GM21528 (cell line): ENCODE data around the gene CUZD1.

ENCODE experiments used
- ATAC-seq: cut with Tn5 transposase; IDR thresholded peaks from one replicate; pipeline ENCODE4 v1.9.1; 2021; ENCODE audit warnings: mild to moderate bottlenecking, moderate library complexity; ENCODE audit not compliant: unreplicated experiment, low FRiP score

The CUZD1 gene

GRCh38 chr10:122855745-122856144, 10.1 kb upstream of the CUZD1 start:
- ATAC-seq: no peak

DNA sequence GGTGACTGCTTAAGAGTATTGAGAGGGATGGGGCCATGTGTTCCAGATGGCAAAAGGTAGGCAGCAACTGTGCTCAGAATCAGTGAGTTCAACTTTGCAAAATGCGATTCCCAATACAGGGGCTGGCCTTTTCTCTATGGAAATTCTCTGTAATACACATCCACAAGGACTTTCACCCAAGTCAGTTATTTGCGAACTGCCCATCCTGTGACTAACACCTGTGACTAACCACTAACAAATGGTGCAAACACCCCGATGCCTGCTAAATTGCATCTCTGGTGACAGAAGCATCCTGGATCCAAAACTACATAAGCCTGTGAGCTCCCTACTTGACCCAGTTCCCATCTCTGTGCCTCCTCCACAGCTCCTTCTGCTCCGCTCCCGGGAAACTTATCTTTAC, 9.0 kb upstream of the CUZD1 start:
- no peak for ATAC-seq

DNA sequence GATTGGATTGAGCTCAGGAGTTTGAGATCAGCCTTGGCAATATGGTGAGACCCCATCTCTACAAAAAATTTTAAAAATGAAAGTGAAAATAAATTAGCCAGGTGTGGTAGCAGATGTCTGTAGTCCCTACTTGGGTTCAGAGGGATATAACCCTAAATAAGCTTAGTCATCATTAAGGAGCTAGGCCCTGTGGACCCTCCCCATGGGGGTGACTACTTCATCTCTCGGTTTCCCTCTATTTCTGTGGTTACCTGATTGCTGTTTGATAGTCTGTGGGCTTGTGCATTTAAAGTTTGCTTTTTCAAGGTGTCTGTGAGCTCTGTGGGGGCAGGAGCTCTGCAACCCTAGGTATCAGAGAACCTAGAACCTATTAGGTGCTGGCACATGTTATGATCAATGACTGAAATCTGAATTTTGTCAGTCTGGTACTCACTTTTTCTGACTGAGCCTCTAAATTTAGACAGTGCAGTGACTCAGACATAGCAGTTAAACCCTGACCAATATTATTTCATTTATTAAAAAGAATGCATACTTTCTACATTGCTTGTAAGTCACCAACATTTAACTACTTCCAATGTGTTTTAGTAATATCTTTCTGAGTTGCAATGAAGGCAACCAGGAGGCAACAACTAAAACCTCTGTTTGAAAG, 8.1 kb upstream of the CUZD1 start:
- no peak for ATAC-seq

GRCh38 chr10:122852261-122852660, 6.6 kb upstream of the CUZD1 start:
- ATAC-seq: no peak

- no peak for ATAC-seq
These were observed 5.3 kb upstream of the CUZD1 start for GRCh38 chr10:122850705-122851640.

DNA sequence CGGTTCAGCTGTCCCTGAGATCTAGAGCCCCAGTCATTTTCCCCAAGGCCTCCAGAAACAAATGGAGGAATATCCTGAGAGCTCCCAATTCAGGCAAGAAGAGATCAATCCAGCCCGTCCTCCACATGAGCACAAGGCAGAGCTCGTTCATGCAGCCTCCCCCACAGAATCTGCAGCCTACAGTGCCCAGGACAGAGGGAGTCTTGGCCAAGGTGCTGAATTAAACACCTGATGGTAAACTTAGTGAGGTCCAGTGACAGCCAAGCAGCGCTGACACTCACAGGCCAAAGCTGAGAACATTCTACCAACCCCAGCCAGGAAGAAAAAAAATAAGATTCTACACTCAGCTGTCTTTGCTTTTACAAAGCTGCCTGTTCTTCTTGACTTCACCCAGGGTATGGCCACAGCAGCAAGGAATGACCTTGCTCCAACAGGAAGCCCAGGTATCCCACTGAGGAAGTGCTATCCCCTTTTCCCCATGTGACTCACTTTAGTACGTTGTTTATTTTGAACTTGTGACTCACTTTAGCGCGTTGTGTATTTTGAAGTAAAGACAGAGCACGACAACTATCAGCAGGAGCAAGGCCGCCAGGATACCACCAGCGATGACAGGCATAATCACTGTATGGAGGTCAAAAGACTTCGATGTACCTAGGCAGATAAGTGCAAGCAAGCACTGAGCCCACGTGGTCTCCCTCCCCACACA, 4.4 kb upstream of the CUZD1 start:
- ATAC-seq: no peak

- ATAC-seq: no peak
These were observed 3.4 kb upstream of the CUZD1 start for GRCh38 chr10:122849090-122849489.

- no peak for ATAC-seq
These were observed 2.3 kb upstream of the CUZD1 start for GRCh38 chr10:122847782-122848604.

GRCh38 chr10:122844146-122844545, 1.5 kb downstream of the CUZD1 start:
- ATAC-seq: no peak

- no peak for ATAC-seq
These were observed 4.1 kb downstream of the CUZD1 start for GRCh38 chr10:122841569-122841968.

- no peak for ATAC-seq
These were observed 6.2 kb downstream of the CUZD1 start for GRCh38 chr10:122839505-122839904.

- ATAC-seq: no peak
These were observed 6.8 kb downstream of the CUZD1 start for GRCh38 chr10:122838880-122839279.

DNA sequence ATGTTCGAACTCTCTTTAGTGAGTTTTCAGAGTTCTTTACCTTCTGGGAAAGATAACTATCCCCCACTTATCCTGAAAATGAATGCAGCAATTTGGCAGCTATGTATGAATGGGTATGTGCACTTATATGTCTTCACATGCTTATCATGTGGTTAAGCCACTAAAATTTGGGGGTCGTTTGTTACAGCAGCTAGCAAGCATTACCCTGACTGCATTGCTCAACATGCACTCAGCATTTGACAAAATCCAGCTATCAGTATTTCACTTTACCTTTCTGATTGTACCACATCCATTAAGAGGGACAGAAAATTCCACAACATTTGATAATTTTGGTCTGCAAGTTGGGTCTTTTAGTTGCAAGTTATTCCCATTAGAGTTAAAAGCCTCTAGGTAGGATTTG, 9.7 kb downstream of the CUZD1 start:
- ATAC-seq: no peak

DNA sequence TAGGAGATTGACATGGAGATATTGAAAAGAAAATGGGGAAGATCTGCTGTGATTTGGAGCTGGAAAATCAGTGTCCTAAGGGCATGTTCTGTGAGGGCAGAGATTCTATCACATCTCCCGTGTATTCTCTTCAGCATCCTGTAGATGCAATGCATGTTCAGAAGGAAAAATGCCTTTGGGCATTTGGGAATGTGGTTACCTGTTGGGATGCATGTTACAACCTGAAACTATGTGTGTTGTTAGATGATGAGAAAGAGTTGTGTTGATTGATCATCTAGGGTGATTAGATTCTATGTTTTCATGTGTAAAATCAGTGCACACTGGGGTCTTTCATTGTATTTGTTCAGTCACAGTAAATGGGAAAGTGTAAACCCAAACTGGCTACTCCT, 14.7 kb downstream of the CUZD1 start:
- ATAC-seq: no peak

GRCh38 chr10:122830273-122830964, 15.2 kb downstream of the CUZD1 start:
- ATAC-seq: no peak

- no peak for ATAC-seq
These were observed 16.2 kb downstream of the CUZD1 start for GRCh38 chr10:122829454-122829853.

DNA sequence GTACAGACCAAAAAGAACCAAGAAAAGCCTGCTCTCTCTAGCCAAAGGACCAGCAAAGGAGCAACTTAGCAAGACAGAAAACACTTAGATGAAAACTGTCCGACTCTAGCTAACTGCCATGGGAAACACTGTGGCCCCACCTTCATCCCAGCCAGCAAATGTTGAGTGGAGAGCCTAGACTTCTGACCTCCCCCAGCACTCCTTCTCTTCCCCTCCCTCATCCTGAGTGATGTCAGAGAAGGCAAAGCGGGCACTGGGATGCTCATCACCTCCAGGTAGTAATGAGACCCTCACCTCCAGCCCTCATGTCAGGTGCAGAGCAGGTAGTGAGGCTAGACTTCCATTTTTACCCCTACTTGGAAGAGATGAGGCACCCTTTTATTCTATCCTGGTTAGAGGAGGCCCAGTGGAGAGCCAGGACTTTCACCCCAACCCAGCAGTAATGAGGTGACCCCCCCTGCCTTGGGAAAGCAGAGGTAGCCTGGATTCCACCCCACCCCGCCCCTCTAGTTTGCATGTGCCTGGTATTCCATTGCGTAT, 16.9 kb downstream of the CUZD1 start:
- ATAC-seq: no peak

DNA sequence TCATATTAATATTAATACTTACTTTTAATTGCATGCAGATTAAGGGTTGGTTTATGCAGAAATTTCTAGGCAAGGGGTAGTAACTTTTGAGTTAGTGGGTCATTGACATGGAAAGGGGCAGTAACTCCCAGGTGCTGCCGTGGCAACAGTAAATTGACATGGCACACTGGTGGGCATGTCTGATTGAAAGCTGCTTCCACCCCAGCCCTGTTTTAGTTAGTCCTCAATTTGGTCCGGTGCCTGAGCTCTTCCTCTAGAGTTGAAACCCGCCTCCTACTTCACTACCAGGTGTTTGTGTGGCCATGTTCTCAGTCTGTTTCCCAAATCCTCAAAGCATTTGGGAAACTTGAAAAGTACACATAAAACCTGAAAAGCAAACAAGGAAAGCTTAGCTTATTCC, 18.4 kb downstream of the CUZD1 start:
- ATAC-seq: no peak

DNA sequence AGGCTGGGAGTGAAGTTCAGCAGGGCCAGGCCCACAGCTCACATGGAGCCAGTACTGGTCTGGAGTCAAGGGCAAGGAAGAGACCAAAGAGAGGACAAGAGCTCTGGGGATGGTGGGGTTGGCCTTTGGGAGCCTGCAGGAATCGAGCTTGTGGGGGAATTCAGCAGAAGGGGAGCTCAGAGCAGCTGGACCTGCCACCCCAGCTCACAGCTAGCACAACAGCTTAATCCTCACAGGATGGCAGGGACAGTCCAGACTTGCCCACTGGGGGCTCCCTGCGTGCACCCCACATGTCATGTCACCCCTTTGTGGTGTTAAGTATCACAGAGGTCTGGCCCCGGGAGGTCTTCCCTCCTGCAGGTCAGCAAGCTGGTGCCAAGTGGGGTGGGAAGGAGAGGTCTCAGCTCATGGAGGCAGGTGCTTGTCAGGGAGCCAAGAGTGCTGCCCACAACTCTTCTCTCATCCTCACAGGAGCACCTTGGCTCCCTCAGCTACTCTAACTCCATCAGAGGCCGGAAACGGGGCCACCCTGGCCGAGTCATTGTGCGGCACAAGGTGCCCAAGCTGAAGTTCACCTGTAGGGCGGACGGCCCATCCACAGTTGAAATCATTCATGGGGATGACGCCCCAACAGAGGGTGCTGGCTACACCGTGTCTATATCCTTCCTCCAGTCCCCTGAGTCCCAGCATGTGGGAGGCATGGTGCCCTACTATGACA, 22.5 kb downstream of the CUZD1 start:
- no peak for ATAC-seq
